Activated naive CD8-positive, alpha-beta T cell treated with anti-CD3 and anti-CD28 coated beads, Interleukin-2, amount 10 ng/mL, durations not matched to agents 7 days and 5 days (primary cell): ENCODE measurements around the gene MTUS2. TPM values are rescaled to one million over a fixed set of nuclear protein-coding genes. Genes with fewer than 3 reads are reported as not detected.

Experiments
- ATAC-seq: fragments of 150-1000 bp; cut with Tn5 transposase; one replicate; pipeline ENCODE4 v1.10.0; 2021; ENCODE audit warnings: low read depth, moderate library complexity
- POLR2A ChIA-PET: fragments of 350-600 bp; sonication (Branson Sonifier 250); formaldehyde crosslinking; loops from one replicate; lab custom pipeline; 2021; ENCODE audit warnings: antibody characterized with exemption; lab: Charles Lee
- DNase-seq: peaks from one replicate; pipeline ENCODE4 v3.0.0; 2021
- H3K27ac Mint-ChIP-seq: one replicate; pipeline ENCODE4 v1.8.0; 2022; ENCODE audit warnings: mild to moderate bottlenecking, mixed read lengths
- H3K27me3 Mint-ChIP-seq: one replicate; pipeline ENCODE4 v1.8.0; 2022; ENCODE audit warnings: mild to moderate bottlenecking, moderate library complexity, mixed read lengths
- H3K36me3 Mint-ChIP-seq: one replicate; pipeline ENCODE4 v1.8.0; 2021; ENCODE audit warnings: mild to moderate bottlenecking, mixed read lengths
- H3K4me1 Mint-ChIP-seq: one replicate; pipeline ENCODE4 v1.8.0; 2021; ENCODE audit warnings: mixed read lengths
- H3K4me3 Mint-ChIP-seq: one replicate; pipeline ENCODE4 v1.8.0; 2022; ENCODE audit warnings: mild to moderate bottlenecking, moderate library complexity, mixed read lengths
- H3K9me3 Mint-ChIP-seq: one replicate; pipeline ENCODE4 v1.8.0; 2021; ENCODE audit warnings: mixed read lengths
- total RNA-seq, 2 experiments: library from RNA; stranded (reverse); gene quantifications; one replicate each; pipeline ENCODE4 v1.2.3, GENCODE V29; 2021

MTUS2 gene
- total RNA-seq, 2 experiments from 2014 or later: not detected

- POLR2A ChIA-PET: no interaction called here
- Mint-ChIP-seq H3K9me3 (no peaks in the 10 kb centered on the region), H3K4me1 (peaks cover 6% of the 10 kb centered on the region), H3K36me3 (no peaks in the 10 kb centered on the region), H3K27ac (no peak overlapping the region), H3K27me3 (no peaks in the 10 kb centered on the region), H3K4me3 (no peak overlapping the region)
- no peak for ATAC-seq
- DNase-seq: no peak
Observed at GRCh38 chr13:29125934-29126424, 305.8 kb downstream of the MTUS2 start.

- Mint-ChIP-seq H3K36me3 (no peaks in the 10 kb centered on the region), H3K4me3 (no peak overlapping the region), H3K9me3 (no peaks in the 10 kb centered on the region), H3K27ac (no peak overlapping the region), H3K4me1 (peaks cover 6% of the 10 kb centered on the region), H3K27me3 (no peaks in the 10 kb centered on the region)
- POLR2A ChIA-PET: no interaction called here
- DNase-seq (no peak), ATAC-seq (no peak)
Observed at GRCh38 chr13:29129616-29130015, 309.5 kb downstream of the MTUS2 start.

- ATAC-seq (no peak), DNase-seq (no peak)
- Mint-ChIP-seq H3K36me3 (no peaks in the 10 kb centered on the region), H3K27ac (no peak overlapping the region), H3K4me3 (no peak overlapping the region), H3K27me3 (no peaks in the 10 kb centered on the region), H3K9me3 (no peaks in the 10 kb centered on the region), H3K4me1 (peaks cover 3% of the 10 kb centered on the region)
- POLR2A ChIA-PET: interaction anchor here (0.5 kb wide), 1 partner anchor 962 kb away, joined by 4 read pairs; no protein-coding TSS in a partner anchor
Observed at GRCh38 chr13:29131159-29131558, 311.0 kb downstream of the MTUS2 start.

GRCh38 chr13:29131881-29132668, 311.9 kb downstream of the MTUS2 start:
- Mint-ChIP-seq H3K4me1 (no peaks in the 10 kb centered on the region), H3K27me3 (no peaks in the 10 kb centered on the region), H3K36me3 (no peaks in the 10 kb centered on the region), H3K9me3 (peaks cover 1% of the 10 kb centered on the region), H3K27ac (no peak overlapping the region), H3K4me3 (no peak overlapping the region)
- DNase-seq (no peak), ATAC-seq (no peak)
- POLR2A ChIA-PET: no interaction called here

- DNase-seq (no peak), ATAC-seq (no peak)
- POLR2A ChIA-PET: no interaction called here
- H3K4me3 Mint-ChIP-seq: no peak overlapping the region
- peaks cover 4% of the 10 kb centered on the region for H3K9me3 Mint-ChIP-seq
- H3K36me3 Mint-ChIP-seq: no peaks in the 10 kb centered on the region
- H3K4me1 Mint-ChIP-seq: no peaks in the 10 kb centered on the region
- no peaks in the 10 kb centered on the region for H3K27me3 Mint-ChIP-seq
- H3K27ac Mint-ChIP-seq: no peak overlapping the region
Observed at GRCh38 chr13:29136341-29136740, 316.2 kb downstream of the MTUS2 start.

GRCh38 chr13:29137016-29137415, 316.9 kb downstream of the MTUS2 start:
- no peaks in the 10 kb centered on the region for H3K4me1 Mint-ChIP-seq
- no peak overlapping the region for H3K27ac Mint-ChIP-seq

GRCh38 chr13:29137995-29138394, 317.9 kb downstream of the MTUS2 start:
- no peak overlapping the region for H3K4me3 Mint-ChIP-seq
- no peaks in the 10 kb centered on the region for H3K4me1 Mint-ChIP-seq
- H3K9me3 Mint-ChIP-seq: peaks cover 5% of the 10 kb centered on the region
- H3K36me3 Mint-ChIP-seq: no peaks in the 10 kb centered on the region
- DNase-seq (no peak), ATAC-seq (no peak)
- POLR2A ChIA-PET: no interaction called here
- H3K27ac Mint-ChIP-seq: no peak overlapping the region
- no peaks in the 10 kb centered on the region for H3K27me3 Mint-ChIP-seq

More at GRCh38 chr13:29137016-29137415, 316.9 kb downstream of the MTUS2 start:
- no peaks in the 10 kb centered on the region for H3K27me3 Mint-ChIP-seq
- H3K4me3 Mint-ChIP-seq: no peak overlapping the region
- H3K9me3 Mint-ChIP-seq: peaks cover 5% of the 10 kb centered on the region
- ATAC-seq (no peak), DNase-seq (no peak)
- H3K36me3 Mint-ChIP-seq: no peaks in the 10 kb centered on the region
- POLR2A ChIA-PET: no interaction called here

- Mint-ChIP-seq H3K36me3 (no peaks in the 10 kb centered on the region), H3K27me3 (no peaks in the 10 kb centered on the region), H3K4me3 (no peak overlapping the region), H3K9me3 (peaks cover 5% of the 10 kb centered on the region), H3K27ac (no peak overlapping the region), H3K4me1 (no peaks in the 10 kb centered on the region)
- DNase-seq (no peak), ATAC-seq (no peak)
- POLR2A ChIA-PET: no interaction called here
Observed at GRCh38 chr13:29140277-29140676, 320.1 kb downstream of the MTUS2 start.

- no peak for ATAC-seq
- Mint-ChIP-seq H3K36me3 (no peaks in the 10 kb centered on the region), H3K27me3 (no peaks in the 10 kb centered on the region), H3K4me3 (no peak overlapping the region), H3K27ac (no peak overlapping the region), H3K4me1 (no peaks in the 10 kb centered on the region), H3K9me3 (peaks cover 2% of the 10 kb centered on the region)
- POLR2A ChIA-PET: no interaction called here
- DNase-seq: no peak
Observed at GRCh38 chr13:29143847-29144246, 323.7 kb downstream of the MTUS2 start.

- Mint-ChIP-seq H3K27me3 (no peaks in the 10 kb centered on the region), H3K4me1 (no peaks in the 10 kb centered on the region), H3K36me3 (no peaks in the 10 kb centered on the region), H3K27ac (no peak overlapping the region), H3K9me3 (peaks cover 10% of the 10 kb centered on the region), H3K4me3 (no peak overlapping the region)
- DNase-seq: no peak
- ATAC-seq: no peak
- POLR2A ChIA-PET: no interaction called here
Observed at GRCh38 chr13:29154390-29154789, 334.3 kb downstream of the MTUS2 start.

- DNase-seq (no peak), ATAC-seq (no peak)
- Mint-ChIP-seq H3K27me3 (no peaks in the 10 kb centered on the region), H3K27ac (no peak overlapping the region), H3K4me1 (peaks cover 2% of the 10 kb centered on the region), H3K9me3 (peaks cover 10% of the 10 kb centered on the region), H3K36me3 (no peaks in the 10 kb centered on the region), H3K4me3 (no peak overlapping the region)
- POLR2A ChIA-PET: no interaction called here
Observed at GRCh38 chr13:29156136-29156535, 336.0 kb downstream of the MTUS2 start.

GRCh38 chr13:29159871-29160270, 339.7 kb downstream of the MTUS2 start:
- ATAC-seq (no peak), DNase-seq (no peak)
- H3K27ac Mint-ChIP-seq: no peak overlapping the region
- peaks cover 2% of the 10 kb centered on the region for H3K4me1 Mint-ChIP-seq
- POLR2A ChIA-PET: no interaction called here
- no peak overlapping the region for H3K4me3 Mint-ChIP-seq
- H3K9me3 Mint-ChIP-seq: no peaks in the 10 kb centered on the region
- H3K27me3 Mint-ChIP-seq: no peaks in the 10 kb centered on the region
- no peaks in the 10 kb centered on the region for H3K36me3 Mint-ChIP-seq

- POLR2A ChIA-PET: no interaction called here
- ATAC-seq (no peak), DNase-seq (no peak)
- Mint-ChIP-seq H3K27ac (no peak overlapping the region), H3K27me3 (no peaks in the 10 kb centered on the region), H3K4me3 (no peak overlapping the region), H3K9me3 (no peaks in the 10 kb centered on the region), H3K4me1 (peaks cover 2% of the 10 kb centered on the region), H3K36me3 (no peaks in the 10 kb centered on the region)
Observed at GRCh38 chr13:29160862-29161261, 340.7 kb downstream of the MTUS2 start.

- no peak for ATAC-seq
- no peaks in the 10 kb centered on the region for H3K27me3 Mint-ChIP-seq
- H3K9me3 Mint-ChIP-seq: no peaks in the 10 kb centered on the region
- H3K36me3 Mint-ChIP-seq: no peaks in the 10 kb centered on the region
- POLR2A ChIA-PET: no interaction called here
- H3K4me1 Mint-ChIP-seq: peaks cover 2% of the 10 kb centered on the region
- DNase-seq: no peak
- H3K4me3 Mint-ChIP-seq: no peak overlapping the region
- no peak overlapping the region for H3K27ac Mint-ChIP-seq
Observed at GRCh38 chr13:29161676-29162075, 341.5 kb downstream of the MTUS2 start.
